Calu3 (cell line): ENCODE results near the gene DNAAF8. TPM values are rescaled to one million over a fixed set of nuclear protein-coding genes. Genes with fewer than 3 reads are reported as not detected.

ENCODE experiments used
- BruUV-seq: library from RNA; stranded (reverse); fragments of 400-500 nt; replicated peaks from 2 replicates; lab custom pipeline; 2021; lab: Mats Ljungman, UMichigan
- CTCF ChIA-PET: fragments of 300-600 bp; sonication (Branson Sonifier 250); formaldehyde crosslinking; loops from one replicate; lab custom pipeline; 2022; ENCODE audit warnings: antibody characterized with exemption; lab: Charles Lee
- DNase-seq: peaks from one replicate; pipeline ENCODE4 v3.0.0; 2022
- H3K27ac Mint-ChIP-seq: one replicate; pipeline ENCODE4 v1.8.0; 2022; ENCODE audit warnings: mixed read lengths; ENCODE audit not compliant: unreplicated experiment
- H3K27me3 Mint-ChIP-seq: one replicate; pipeline ENCODE4 v1.8.0; 2022; ENCODE audit warnings: mixed read lengths; ENCODE audit not compliant: unreplicated experiment
- H3K36me3 Mint-ChIP-seq: one replicate; pipeline ENCODE4 v1.8.0; 2022; ENCODE audit warnings: mild to moderate bottlenecking, moderate library complexity, mixed read lengths; ENCODE audit not compliant: insufficient read depth, unreplicated experiment
- H3K4me1 Mint-ChIP-seq: one replicate; pipeline ENCODE4 v1.8.0; 2022; ENCODE audit warnings: mild to moderate bottlenecking, low read depth, mixed read lengths; ENCODE audit not compliant: unreplicated experiment
- H3K4me3 Mint-ChIP-seq: one replicate; pipeline ENCODE4 v1.8.0; 2022; ENCODE audit warnings: mild to moderate bottlenecking, low read depth, moderate library complexity, mixed read lengths; ENCODE audit not compliant: unreplicated experiment
- H3K9me3 Mint-ChIP-seq: one replicate; pipeline ENCODE4 v1.8.0; 2022; ENCODE audit warnings: low read depth, mixed read lengths; ENCODE audit not compliant: unreplicated experiment
- CTCF ChIP-seq: fragments of 200-600 bp; IDR thresholded peaks from one replicate; pipeline ENCODE4 v1.8.0; 2022; ENCODE audit warnings: antibody characterized with exemption; ENCODE audit not compliant: unreplicated experiment
- intact Hi-C: fragments of 100-400 bp; cut with micrococcal nuclease; formaldehyde crosslinking; loops from one replicate; pipeline ENCODE4 v1.10.0; 2022; ENCODE audit not compliant: unreplicated experiment
- total RNA-seq: library from RNA; stranded (reverse); gene quantifications from 2 replicates; pipeline ENCODE4 v1.2.3, GENCODE V29; 2022

The DNAAF8 gene
- total RNA-seq, 1 experiment from 2014 or later: 1.8 TPM

GRCh38 chr16:4723071-4723767, 11.1 kb upstream of the DNAAF8 start:
- H3K4me1 Mint-ChIP-seq: no peaks in the 10 kb centered on the region
- TF ChIP-seq CTCF: no peak
- intact Hi-C loops: no loop called here
- H3K27me3 Mint-ChIP-seq: no peaks in the 10 kb centered on the region
- no peak for DNase-seq
- CTCF ChIA-PET: interaction anchor here (0.8 kb wide), 1 partner anchor 10 kb away, joined by 5 read pairs; no protein-coding TSS in a partner anchor
- H3K27ac Mint-ChIP-seq: no peak overlapping the region
- no peak overlapping the region for H3K4me3 Mint-ChIP-seq
- peaks cover 32% of the 10 kb centered on the region for H3K36me3 Mint-ChIP-seq
- no peaks in the 10 kb centered on the region for H3K9me3 Mint-ChIP-seq
- BruUV-seq: no TSS peak

- Mint-ChIP-seq H3K36me3 (peaks cover 41% of the 10 kb centered on the region), H3K4me3 (no peak overlapping the region), H3K27ac (no peak overlapping the region), H3K9me3 (no peaks in the 10 kb centered on the region), H3K27me3 (no peaks in the 10 kb centered on the region), H3K4me1 (no peaks in the 10 kb centered on the region)
- no TSS peak for BruUV-seq
- no peak for DNase-seq
- intact Hi-C loops: no loop called here
- CTCF ChIA-PET: no interaction called here
- no peak for TF ChIP-seq CTCF
Observed at GRCh38 chr16:4724661-4725270, 9.6 kb upstream of the DNAAF8 start.

- CTCF ChIA-PET: no interaction called here
- peaks cover 40% of the 10 kb centered on the region for H3K36me3 Mint-ChIP-seq
- no peaks in the 10 kb centered on the region for H3K9me3 Mint-ChIP-seq
- no peak overlapping the region for H3K4me3 Mint-ChIP-seq
- H3K4me1 Mint-ChIP-seq: no peaks in the 10 kb centered on the region
- BruUV-seq: no TSS peak
- H3K27me3 Mint-ChIP-seq: no peaks in the 10 kb centered on the region
- H3K27ac Mint-ChIP-seq: no peak overlapping the region
- intact Hi-C loops: no loop called here
- TF ChIP-seq CTCF: no peak
- no peak for DNase-seq
Observed at GRCh38 chr16:4726616-4727015, 7.7 kb upstream of the DNAAF8 start.

- Mint-ChIP-seq H3K27ac (no peak overlapping the region), H3K27me3 (no peaks in the 10 kb centered on the region), H3K36me3 (peaks cover 34% of the 10 kb centered on the region), H3K9me3 (no peaks in the 10 kb centered on the region), H3K4me3 (no peak overlapping the region), H3K4me1 (peaks cover 7% of the 10 kb centered on the region)
- DNase-seq: no peak
- no peak for TF ChIP-seq CTCF
- intact Hi-C loops: no loop called here
- BruUV-seq: no TSS peak
- CTCF ChIA-PET: interaction anchor here (0.7 kb wide), 1 partner anchor 79 kb away, joined by 3 read pairs; no protein-coding TSS in a partner anchor
Observed at GRCh38 chr16:4728676-4729075, 5.7 kb upstream of the DNAAF8 start.
